Colonic mucosa (tissue), 4 donors: Measurements from ENCODE around the gene TMEM86B. TPM values are rescaled to one million over a fixed set of nuclear protein-coding genes. Genes with fewer than 3 reads are reported as not detected.
"Not testable (repeated sequence)": the region's sequence is repeated elsewhere in the genome, so short reads cannot be mapped to it uniquely, and the experiment has no call there.

Experiments used
- DNase-seq: peaks from one replicate; pipeline ENCODE4 v3.0.0-alpha.2; 2020
- H3K27ac ChIP-seq: fragments of 200-600 bp; one replicate; pipeline ENCODE4 v1.8.0; 2021
- H3K27me3 ChIP-seq: fragments of 200-600 bp; one replicate; pipeline ENCODE4 v1.8.0; 2021
- H3K36me3 ChIP-seq: fragments of 200-600 bp; one replicate; pipeline ENCODE4 v1.8.0; 2021
- H3K4me1 ChIP-seq: fragments of 200-600 bp; one replicate; pipeline ENCODE4 v1.8.0; 2021; ENCODE audit warnings: mild to moderate bottlenecking
- H3K4me3 ChIP-seq: fragments of 200-600 bp; one replicate; pipeline ENCODE4 v1.8.0; 2021
- H3K9ac ChIP-seq, 2 donors: one replicate each; pipeline ENCODE4 v1.7.0; 2013; ENCODE audit warnings: control low read depth in 2 of 2, low read depth in 2 of 2, low read length in 2 of 2
- H3K9me3 ChIP-seq: fragments of 200-600 bp; one replicate; pipeline ENCODE4 v1.8.0; 2021
- CTCF ChIP-seq: fragments of 200-600 bp; IDR thresholded peaks from one replicate; pipeline ENCODE4 v1.8.0; 2022; ENCODE audit warnings: antibody characterized with exemption, mild to moderate bottlenecking
- intact Hi-C: fragments of 100-400 bp; cut with DNase I; formaldehyde crosslinking; loops from one replicate; pipeline ENCODE4 v1.14.1; 2022
- total RNA-seq, 2 donors: library from RNA; stranded (reverse); fragmentation: NEBNext Ultra II Directional in 1 of 2; extraction: Animal tissue kit (Norgen Biotek cat#: 25700) in 1 of 2; gene quantifications; one replicate each; pipeline ENCODE4 v1.2.1, GENCODE V29; 2021
- donor health status: healthy.
- donor health status: DM: no; HTN: no; CAD: no.
- donor health status: DM: no; HTN: no; CAD: no.

The TMEM86B gene
- total RNA-seq, 2 donors from 2014 or later: 2.1 to 5.3 TPM

- peak; percentile 72 for DNase-seq
- TF ChIP-seq CTCF: peak; percentile 43
- no peak overlapping the region for H3K27ac ChIP-seq
- H3K9me3 ChIP-seq: no peaks in the 10 kb centered on the region
- H3K4me3 ChIP-seq: no peak overlapping the region
- intact Hi-C loops: no loop called here
- no peak overlapping the region for H3K9ac ChIP-seq
- H3K27me3 ChIP-seq: no peaks in the 10 kb centered on the region
- peaks cover 9% of the 10 kb centered on the region for H3K4me1 ChIP-seq
- no peaks in the 10 kb centered on the region for H3K36me3 ChIP-seq
Observed at GRCh38 chr19:55212447-55212846, 16.1 kb downstream of the TMEM86B start.

- Histone ChIP-seq H3K4me3 (no peak overlapping the region), H3K4me1 (peaks cover 9% of the 10 kb centered on the region), H3K36me3 (no peaks in the 10 kb centered on the region), H3K27me3 (no peaks in the 10 kb centered on the region), H3K9ac (peak overlapping the region in 1 of 2 donors; percentile 81), H3K9me3 (no peaks in the 10 kb centered on the region), H3K27ac (peak overlapping the region; percentile 92)
- DNase-seq: no peak
- no peak for TF ChIP-seq CTCF
- intact Hi-C loops: no loop called here
Observed at GRCh38 chr19:55209693-55210472, 18.7 kb downstream of the TMEM86B start.

- no peaks in the 10 kb centered on the region for H3K9me3 ChIP-seq
- peak within 1 kb of the TSS; percentile 48 to 81 for H3K9ac ChIP-seq
- peaks cover 9% of the 10 kb centered on the region for H3K4me1 ChIP-seq
- no peak for TF ChIP-seq CTCF
- DNase-seq: peak; percentile 87
- intact Hi-C loops: no loop called here
- H3K27me3 ChIP-seq: no peaks in the 10 kb centered on the region
- peak within 1 kb of the TSS; percentile 31 for H3K4me3 ChIP-seq
- H3K27ac ChIP-seq: peak within 1 kb of the TSS; percentile 92
- no peaks in the 10 kb centered on the region for H3K36me3 ChIP-seq
Observed at GRCh38 chr19:55208880-55209692, 19.5 kb downstream of the TMEM86B start, which contains the start of gene PTPRH. Gene PTPRH, minus strand, starts transcription at chr19:55209501. Its CDS starts 68 bp downstream, at chr19:55209433.

- H3K4me3 ChIP-seq: peak overlapping the region; percentile 19
- H3K27me3 ChIP-seq: no peaks in the 10 kb centered on the region
- no peaks in the 10 kb centered on the region for H3K36me3 ChIP-seq
- H3K9me3 ChIP-seq: no peaks in the 10 kb centered on the region
- peaks cover 9% of the 10 kb centered on the region for H3K4me1 ChIP-seq
- peak overlapping the region; percentile 78 for H3K27ac ChIP-seq
- DNase-seq: peak; percentile 91
- TF ChIP-seq CTCF: no peak
- H3K9ac ChIP-seq: peak overlapping the region; percentile 33 to 38
- intact Hi-C loops: no loop called here
Observed at GRCh38 chr19:55206664-55207500, 21.7 kb downstream of the TMEM86B start.

- H3K4me1 ChIP-seq, intact Hi-C loops, H3K27ac ChIP-seq, H3K4me3 ChIP-seq, H3K9ac ChIP-seq, H3K27me3 ChIP-seq, H3K36me3 ChIP-seq, H3K9me3 ChIP-seq, DNase-seq: not testable (repeated sequence)
Observed at GRCh38 chr19:55202199-55202598, 26.4 kb downstream of the TMEM86B start.
